HG03521 (cell line): ENCODE measurements around the gene CACNB4.
"Not testable (repeated sequence)": the region's sequence is repeated elsewhere in the genome, so short reads cannot be mapped to it uniquely, and the experiment has no call there.

Source experiments
- ATAC-seq: cut with Tn5 transposase; IDR thresholded peaks from one replicate; pipeline ENCODE4 v1.9.1; 2021; ENCODE audit warnings: mild to moderate bottlenecking, moderate library complexity; ENCODE audit not compliant: unreplicated experiment

Gene CACNB4

GRCh38 chr2:151795646-151796240 is 303.1 kb downstream of the CACNB4 start:
- no peak for ATAC-seq

DNA sequence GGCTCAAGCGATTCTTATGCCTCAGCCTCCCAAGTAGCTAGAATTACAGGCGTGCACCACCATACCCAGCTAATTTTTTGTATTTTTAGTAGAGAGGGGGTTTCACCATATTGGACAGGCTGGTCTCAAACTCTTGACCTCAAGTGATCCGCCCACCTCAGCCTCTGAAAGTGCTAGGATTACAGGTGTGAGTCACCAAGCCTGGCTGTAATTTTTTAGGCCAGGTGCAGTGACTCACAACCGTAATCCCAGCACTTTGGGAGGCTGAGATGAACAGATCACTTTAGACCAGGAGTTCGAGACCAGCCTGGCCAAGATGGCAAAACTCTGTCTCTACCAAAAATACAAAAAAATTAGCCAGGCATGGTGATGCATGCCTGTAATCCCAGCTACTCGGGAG is 304.4 kb downstream of the CACNB4 start:
- not testable (repeated sequence) for ATAC-seq

GRCh38 chr2:151793123-151793522 is 305.7 kb downstream of the CACNB4 start:
- no peak for ATAC-seq

- ATAC-seq, result no peak
Observed at GRCh38 chr2:151792589-151792988, 306.3 kb downstream of the CACNB4 start.

GRCh38 chr2:151791545-151791944 is 307.3 kb downstream of the CACNB4 start:
- ATAC-seq, result no peak

- no peak for ATAC-seq
Observed at GRCh38 chr2:151790689-151791088, 308.2 kb downstream of the CACNB4 start.

DNA sequence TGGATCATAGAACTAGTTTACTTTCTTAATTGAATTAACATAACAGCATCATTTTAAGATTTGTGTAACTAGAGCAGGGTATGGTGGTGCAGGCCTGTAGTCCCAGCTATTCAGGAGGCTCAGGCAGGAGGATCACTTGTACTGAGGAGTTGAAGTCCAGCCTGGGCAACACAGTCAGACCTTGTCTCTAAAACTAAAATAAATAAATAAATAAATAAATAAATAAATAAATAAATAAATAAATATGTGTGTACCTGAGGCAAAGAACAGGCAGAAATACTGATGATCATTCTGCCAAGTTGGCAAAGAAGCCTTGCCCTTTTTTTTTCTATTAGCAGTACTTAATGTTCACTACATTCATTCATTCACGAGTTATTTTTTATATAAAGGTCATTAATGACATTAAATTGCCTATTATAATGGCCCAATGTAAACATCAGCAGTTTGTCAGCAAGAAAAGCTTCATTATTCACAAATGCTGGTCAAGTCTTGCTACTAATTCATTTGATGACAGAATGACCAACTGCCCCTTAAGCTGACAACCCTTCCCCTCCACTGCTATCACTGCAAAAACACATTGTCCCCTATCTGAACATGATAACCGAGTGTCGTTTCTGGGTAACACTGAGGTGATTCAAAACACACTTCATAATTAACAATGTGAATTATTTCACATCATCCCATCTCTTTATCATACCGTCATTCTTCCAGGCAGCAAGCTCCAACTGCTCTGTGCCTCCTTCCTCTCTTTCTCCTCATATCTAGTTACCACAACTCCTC is 309.6 kb downstream of the CACNB4 start:
- ATAC-seq, result no peak

- no peak for ATAC-seq
Observed at GRCh38 chr2:151786483-151786882, 312.4 kb downstream of the CACNB4 start.

GRCh38 chr2:151786077-151786476 is 312.8 kb downstream of the CACNB4 start:
- no peak for ATAC-seq

DNA sequence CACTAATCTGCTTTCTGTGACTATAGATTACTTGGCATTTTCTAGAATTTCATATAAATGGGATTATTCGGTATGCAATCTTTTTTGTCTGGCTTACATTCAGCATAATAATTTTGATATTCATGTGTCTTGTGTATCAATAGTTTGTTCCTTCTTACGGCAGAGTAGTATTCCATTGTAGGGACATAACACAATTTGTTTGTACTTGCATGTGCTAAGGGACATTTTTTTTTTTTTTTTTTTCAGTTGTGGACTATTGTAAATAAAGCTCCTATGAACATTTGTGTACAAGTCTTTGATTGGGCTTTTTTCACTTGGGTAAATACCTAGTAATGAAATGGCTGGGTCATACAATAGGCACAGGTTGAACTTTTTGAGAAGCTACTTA is 315.7 kb downstream of the CACNB4 start:
- no peak for ATAC-seq
